Neuronal stem cell (in vitro differentiated cells): ENCODE data around the gene VSTM4. TPM values are rescaled to one million over a fixed set of nuclear protein-coding genes. Genes with fewer than 3 reads are reported as not detected.

ENCODE experiments used
- DNase-seq: peaks from one replicate; pipeline ENCODE4 v3.0.0-alpha.2; 2013; ENCODE audit warnings: low spot score
- H2AFZ ChIP-seq: one replicate; pipeline ENCODE4 v1.6.1; 2013; ENCODE audit warnings: mild to moderate bottlenecking, low read length, inconsistent platforms
- H2AK5ac ChIP-seq: 2 replicates; pipeline ENCODE4 v1.6.1; 2013; ENCODE audit warnings: low read depth, mild to moderate bottlenecking, inconsistent platforms, low read length, moderate library complexity, mixed read lengths
- H2BK120ac ChIP-seq: 2 replicates; pipeline ENCODE4 v1.6.1; 2013; ENCODE audit warnings: low read depth, mild to moderate bottlenecking, inconsistent platforms, low read length, moderate library complexity, mixed read lengths
- H2BK12ac ChIP-seq: one replicate; pipeline ENCODE4 v1.6.1; 2013; ENCODE audit warnings: low read length, inconsistent platforms
- H2BK15ac ChIP-seq: 2 replicates; pipeline ENCODE4 v1.6.1; 2013; ENCODE audit warnings: mild to moderate bottlenecking, low read length, inconsistent platforms, mixed read lengths
- H2BK5ac ChIP-seq: one replicate; pipeline ENCODE4 v1.6.1; 2013; ENCODE audit warnings: inconsistent platforms, mild to moderate bottlenecking, low read length, moderate library complexity
- H3K14ac ChIP-seq: one replicate; pipeline ENCODE4 v1.6.1; 2013; ENCODE audit warnings: low read length, inconsistent platforms
- H3K18ac ChIP-seq: 2 replicates; pipeline ENCODE4 v1.6.1; 2013; ENCODE audit warnings: low read length, inconsistent platforms
- H3K23ac ChIP-seq: 2 replicates; pipeline ENCODE4 v1.6.1; 2013; ENCODE audit warnings: low read depth, mild to moderate bottlenecking, mixed read lengths, low read length, inconsistent platforms; ENCODE audit not compliant: poor library complexity
- H3K27ac ChIP-seq: replicated peaks from 3 replicates; pipeline ENCODE4 v1.5.1; 2013; ENCODE audit warnings: low read length, inconsistent platforms
- H3K27me3 ChIP-seq, 3 experiments: 2 replicates each; pipeline ENCODE4 v1.6.1; 2013; ENCODE audit warnings: low read length in 3 of 3, mild to moderate bottlenecking in 2 of 3, inconsistent platforms in 1 of 3, low read depth in 1 of 3, mixed read lengths in 1 of 3, moderate library complexity in 1 of 3; ENCODE audit not compliant: control insufficient read depth in 3 of 3, insufficient read depth in 3 of 3
- H3K36me3 ChIP-seq, 2 donors: replicated peaks in 1 of 2; 2 replicates each; pipeline ENCODE4 v1.6.1; 2013; ENCODE audit warnings: low read length in 2 of 2; ENCODE audit not compliant: control insufficient read depth in 2 of 2, insufficient read depth in 2 of 2
- H3K4ac ChIP-seq: 2 replicates; pipeline ENCODE4 v1.6.1; 2013; ENCODE audit warnings: inconsistent platforms, mild to moderate bottlenecking, low read length, moderate library complexity
- H3K4me1 ChIP-seq, 2 donors: 1 replicate in 1 of 2; 2 replicates in 1 of 2; pipeline ENCODE4 v1.6.1; 2013; ENCODE audit warnings: low read length in 2 of 2, low read depth in 1 of 2; ENCODE audit not compliant: control insufficient read depth in 2 of 2, insufficient read depth in 1 of 2
- H3K4me2 ChIP-seq: one replicate; pipeline ENCODE4 v1.6.1; 2013; ENCODE audit warnings: mild to moderate bottlenecking, low read length, inconsistent platforms; ENCODE audit not compliant: insufficient read depth, poor library complexity, severe bottlenecking
- H3K4me3 ChIP-seq, 2 donors: 2 replicates each; pipeline ENCODE4 v1.5.1; 2013; ENCODE audit warnings: low read length in 2 of 2, mild to moderate bottlenecking in 2 of 2, inconsistent platforms in 1 of 2, moderate library complexity in 1 of 2
- H3K79me1 ChIP-seq: one replicate; pipeline ENCODE4 v1.6.1; 2013; ENCODE audit warnings: low read depth, mild to moderate bottlenecking, inconsistent platforms, low read length, moderate library complexity
- H3K9ac ChIP-seq: one replicate; pipeline ENCODE4 v1.6.1; 2013; ENCODE audit warnings: mild to moderate bottlenecking, low read depth, low read length, inconsistent platforms; ENCODE audit not compliant: poor library complexity
- H3K9me3 ChIP-seq, 2 donors: replicated peaks in 1 of 2; 2 replicates each; pipeline versions ENCODE3 to v1.6.1; 2013; ENCODE audit warnings: low read length in 2 of 2, mild to moderate bottlenecking in 2 of 2, inconsistent platforms in 1 of 2, low read depth in 1 of 2, mixed read lengths in 1 of 2, moderate library complexity in 1 of 2; ENCODE audit not compliant: control insufficient read depth in 2 of 2, insufficient read depth in 1 of 2
- H4K8ac ChIP-seq: one replicate; pipeline ENCODE4 v1.6.1; 2013; ENCODE audit warnings: low read depth, mild to moderate bottlenecking, inconsistent platforms, low read length, moderate library complexity
- H4K91ac ChIP-seq: one replicate; pipeline ENCODE4 v1.6.1; 2013; ENCODE audit warnings: low read length, low read depth, mild to moderate bottlenecking, inconsistent platforms; ENCODE audit not compliant: poor library complexity
- WGBS, 2 donors: extraction: QIAGEN DNeasy Blood & Tissue Kit; methylation state at CpG; one replicate each; pipeline ENCODE4 v1.1.7; 2013; ENCODE audit warnings: missing lambda C conversion rate in 2 of 2, mixed read lengths in 1 of 2; ENCODE audit not compliant: insufficient read length in 2 of 2, insufficient replicate concordance in 1 of 2; ENCODE audit errors: extremely low coverage in 2 of 2; 5-methylcytosine and 5-hydroxymethylcytosine counted together
- polyA plus RNA-seq, 2 experiments: library from polyadenylated mRNA; stranded (reverse); fragments of 200-250 nt; gene quantifications; one replicate each; pipeline ENCODE4 v1.2.3, GENCODE V29; 2013

The VSTM4 gene
- polyA plus RNA-seq (2013, experiment 1 of 2): 1.6 TPM
- 1.6 TPM for polyA plus RNA-seq (2013, experiment 2 of 2)

DNA sequence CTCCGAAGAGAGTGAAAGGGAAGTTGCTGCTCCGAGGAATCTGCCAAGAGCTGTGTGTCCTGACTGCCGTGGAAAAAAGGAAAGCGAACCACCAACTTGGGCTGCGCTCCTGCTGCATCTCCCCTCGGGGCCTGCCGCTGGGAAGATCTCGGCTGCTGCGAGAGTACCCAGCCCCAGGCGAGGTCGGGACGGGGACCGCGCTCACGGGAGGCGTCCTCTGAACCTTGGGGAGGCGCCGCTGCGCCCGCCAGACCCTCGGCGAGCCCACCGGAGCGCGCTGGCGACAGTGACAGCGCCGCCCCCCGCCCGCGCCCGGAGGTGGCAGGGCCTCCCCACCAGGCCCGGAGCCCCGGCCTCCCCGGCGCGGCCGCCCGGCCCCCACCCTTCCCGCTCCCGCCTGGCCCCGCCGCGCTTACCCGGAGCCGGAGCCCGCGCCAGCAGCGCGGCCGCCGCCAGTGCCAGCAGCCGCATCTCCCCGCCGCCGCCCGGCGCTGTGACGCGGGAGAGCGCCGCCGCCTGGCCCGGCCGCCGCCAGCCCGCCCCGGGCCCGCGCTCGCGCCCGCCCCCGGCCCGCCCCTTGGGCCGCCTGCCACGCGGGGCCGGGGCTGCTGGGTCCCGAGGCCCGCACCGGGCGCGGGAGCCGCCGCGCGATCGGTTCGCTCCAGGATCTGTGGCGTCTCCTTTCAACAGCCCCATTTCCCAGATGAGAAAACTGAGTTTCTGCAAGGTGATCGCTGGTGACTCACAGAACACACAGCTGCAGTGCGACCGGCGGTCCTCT is at the start of gene VSTM4:
VSTM4 (minus strand) TSS at position 508 of the 781 bp plus-strand sequence; CDS start at position 471, 37 bp downstream.
- no peak within 1 kb of the TSS for H4K91ac ChIP-seq
- H3K27ac ChIP-seq: no peak within 1 kb of the TSS
- H3K9me3 ChIP-seq: no peaks in the 10 kb centered on the region
- H2AK5ac ChIP-seq: peak within 1 kb of the TSS; percentile 51
- H3K18ac ChIP-seq: peak within 1 kb of the TSS; percentile 83
- peak within 1 kb of the TSS; percentile 83 for H3K9ac ChIP-seq
- no peaks in the 10 kb centered on the region for H3K79me1 ChIP-seq
- H3K23ac ChIP-seq: peak within 1 kb of the TSS; percentile 22
- peak within 1 kb of the TSS; percentile 9 for H2BK5ac ChIP-seq
- H3K27me3 ChIP-seq: peaks cover 0 to 26% (median 0%) of the 10 kb centered on the region in 3 experiments
- no peak within 1 kb of the TSS for H3K14ac ChIP-seq
- peak; percentile 40 for DNase-seq
- H3K4me1 ChIP-seq: peaks cover 10 to 11% of the 10 kb centered on the region in 2 donors
- peak within 1 kb of the TSS; percentile 72 for H3K4me2 ChIP-seq
- H3K4ac ChIP-seq: no peak within 1 kb of the TSS
- no CpG with 5 or more reads among the region's 95 CpGs for WGBS, 2 donors
- H4K8ac ChIP-seq: no peak within 1 kb of the TSS
- no peak within 1 kb of the TSS for H2BK15ac ChIP-seq
- peak within 1 kb of the TSS; percentile 90 for H2AFZ ChIP-seq
- no peak within 1 kb of the TSS for H2BK12ac ChIP-seq
- H3K36me3 ChIP-seq: no peaks in the 10 kb centered on the region
- H2BK120ac ChIP-seq: no peak within 1 kb of the TSS
- H3K4me3 ChIP-seq: peak within 1 kb of the TSS; percentile 62 to 79

GRCh38 chr10:49164559-49165188 is 49.4 kb upstream of the VSTM4 start:
- Histone ChIP-seq H3K9ac (no peak overlapping the region), H3K4me2 (no peak overlapping the region), H2AK5ac (no peak overlapping the region), H3K79me1 (no peaks in the 10 kb centered on the region), H3K4ac (no peak overlapping the region), H3K27ac (no peak overlapping the region), H3K9me3 (no peaks in the 10 kb centered on the region), H3K14ac (no peak overlapping the region), H2BK15ac (no peak overlapping the region), H2BK120ac (no peak overlapping the region), H4K8ac (no peak overlapping the region), H3K18ac (no peak overlapping the region), H2AFZ (no peak overlapping the region), H3K4me3 (no peak overlapping the region), H3K36me3 (no peaks in the 10 kb centered on the region), H3K23ac (no peak overlapping the region), H3K27me3 (peaks cover 0 to 5% (median 0%) of the 10 kb centered on the region in 3 experiments), H2BK5ac (no peak overlapping the region), H2BK12ac (no peak overlapping the region), H3K4me1 (no peaks in the 10 kb centered on the region), H4K91ac (no peak overlapping the region)
- no CpG with 5 or more reads among the region's 9 CpGs for WGBS, 2 donors
- DNase-seq: peak; percentile 18

GRCh38 chr10:49163741-49164140 is 48.4 kb upstream of the VSTM4 start:
- Histone ChIP-seq H2BK12ac (no peak overlapping the region), H3K14ac (no peak overlapping the region), H3K36me3 (no peaks in the 10 kb centered on the region), H3K4ac (no peak overlapping the region), H3K27me3 (peaks cover 0 to 2% (median 0%) of the 10 kb centered on the region in 3 experiments), H3K23ac (no peak overlapping the region), H2AFZ (no peak overlapping the region), H3K4me1 (no peaks in the 10 kb centered on the region), H4K8ac (no peak overlapping the region), H3K9me3 (no peaks in the 10 kb centered on the region), H3K79me1 (no peaks in the 10 kb centered on the region), H2BK15ac (no peak overlapping the region), H3K4me3 (no peak overlapping the region), H3K27ac (no peak overlapping the region), H4K91ac (no peak overlapping the region), H2AK5ac (no peak overlapping the region), H3K9ac (no peak overlapping the region), H3K4me2 (no peak overlapping the region), H3K18ac (no peak overlapping the region), H2BK5ac (no peak overlapping the region), H2BK120ac (no peak overlapping the region)
- DNase-seq: no peak
- no CpG with 5 or more reads among the region's 4 CpGs for WGBS, 2 donors

- Histone ChIP-seq H2BK15ac (no peak overlapping the region), H3K27me3 (peaks cover 0 to 2% (median 0%) of the 10 kb centered on the region in 3 experiments), H3K18ac (peak overlapping the region; percentile 33), H3K4me1 (no peaks in the 10 kb centered on the region), H3K9me3 (no peaks in the 10 kb centered on the region), H2BK120ac (no peak overlapping the region), H3K4me2 (no peak overlapping the region), H2AFZ (no peak overlapping the region), H3K23ac (no peak overlapping the region), H3K36me3 (no peaks in the 10 kb centered on the region), H3K79me1 (no peaks in the 10 kb centered on the region), H3K27ac (no peak overlapping the region), H4K91ac (no peak overlapping the region), H2BK5ac (no peak overlapping the region), H4K8ac (no peak overlapping the region), H3K14ac (no peak overlapping the region), H3K4ac (no peak overlapping the region), H2AK5ac (no peak overlapping the region), H3K4me3 (no peak overlapping the region), H3K9ac (no peak overlapping the region), H2BK12ac (no peak overlapping the region)
- DNase-seq: no peak
- no CpG with 5 or more reads among the region's 8 CpGs for WGBS, 2 donors
These were observed 47.5 kb upstream of the VSTM4 start for GRCh38 chr10:49162761-49163310.
